ENCODE data around the gene NRM.

GRCh38 chr6:30738532-30738931, 47.7 kb upstream of the NRM start:
- TF ChIP-seq, protein P1, sequence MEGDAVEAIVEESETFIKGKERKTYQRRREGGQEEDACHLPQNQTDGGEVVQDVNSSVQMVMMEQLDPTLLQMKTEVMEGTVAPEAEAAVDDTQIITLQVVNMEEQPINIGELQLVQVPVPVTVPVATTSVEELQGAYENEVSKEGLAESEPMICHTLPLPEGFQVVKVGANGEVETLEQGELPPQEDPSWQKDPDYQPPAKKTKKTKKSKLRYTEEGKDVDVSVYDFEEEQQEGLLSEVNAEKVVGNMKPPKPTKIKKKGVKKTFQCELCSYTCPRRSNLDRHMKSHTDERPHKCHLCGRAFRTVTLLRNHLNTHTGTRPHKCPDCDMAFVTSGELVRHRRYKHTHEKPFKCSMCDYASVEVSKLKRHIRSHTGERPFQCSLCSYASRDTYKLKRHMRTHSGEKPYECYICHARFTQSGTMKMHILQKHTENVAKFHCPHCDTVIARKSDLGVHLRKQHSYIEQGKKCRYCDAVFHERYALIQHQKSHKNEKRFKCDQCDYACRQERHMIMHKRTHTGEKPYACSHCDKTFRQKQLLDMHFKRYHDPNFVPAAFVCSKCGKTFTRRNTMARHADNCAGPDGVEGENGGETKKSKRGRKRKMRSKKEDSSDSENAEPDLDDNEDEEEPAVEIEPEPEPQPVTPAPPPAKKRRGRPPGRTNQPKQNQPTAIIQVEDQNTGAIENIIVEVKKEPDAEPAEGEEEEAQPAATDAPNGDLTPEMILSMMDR (IDR thresholded peaks at IDR 0.05) = no peak
- TF ChIP-seq POLR2A (IDR thresholded peaks at IDR 0.05) = no peak
